Measurements from ENCODE around the gene KRT72.

Gene KRT72

DNA sequence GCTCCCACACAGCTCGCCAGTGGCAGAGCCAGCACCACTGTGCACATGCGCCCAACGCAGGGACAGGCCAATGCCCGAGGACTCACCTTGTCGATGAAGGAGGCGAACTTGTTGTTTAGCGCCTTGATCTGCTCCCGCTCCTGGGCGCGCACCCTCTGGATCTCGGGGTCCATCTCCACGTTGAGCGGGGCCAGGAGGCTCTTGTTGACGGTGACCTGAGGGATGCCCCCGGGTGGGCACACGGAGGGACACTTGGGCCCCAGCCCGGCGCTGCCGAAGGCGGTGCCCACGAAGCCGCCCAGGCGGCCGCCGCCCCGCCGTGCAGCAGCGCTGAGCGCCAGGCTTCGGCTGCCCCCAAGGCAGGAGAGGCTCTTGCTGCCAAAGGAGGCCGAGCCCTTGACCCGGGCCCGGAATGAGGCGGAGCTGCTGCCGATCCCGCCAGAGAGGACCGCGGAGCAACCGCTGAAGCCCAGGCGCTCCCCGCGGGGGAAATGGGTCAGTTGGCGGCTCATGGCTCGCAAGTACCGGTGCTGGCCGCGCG, at the start of gene KRT72:
Gene KRT72 (minus strand): TSS at position 523 of the 541 bp plus-strand sequence. CDS start 11 bp downstream, at position 512.
- DNase-seq (ENCODE audit: low read depth): no peak

- no peak for DNase-seq (ENCODE audit: low read depth)
Observed at GRCh38 chr12:52650520-52651081, 49.3 kb upstream of the KRT72 start.

DNA sequence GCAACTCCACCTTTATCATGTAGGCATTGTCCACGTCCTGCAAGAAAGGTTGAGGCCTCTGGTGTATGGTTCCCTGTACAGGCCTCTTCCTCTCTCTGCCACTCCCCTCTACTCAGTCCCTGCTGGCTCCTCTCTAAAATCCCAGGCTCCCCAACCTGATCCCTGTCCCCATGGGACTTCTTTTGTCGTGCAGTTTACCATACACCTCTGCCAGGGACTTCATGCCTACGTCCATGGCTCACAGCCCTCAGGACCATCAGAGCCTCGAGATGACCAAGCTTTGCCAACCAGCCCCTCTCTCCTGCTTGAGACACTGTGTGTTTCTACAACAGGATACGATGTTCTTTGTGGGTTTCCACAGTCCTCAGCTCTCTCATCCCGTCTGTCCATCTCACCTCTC, 47.8 kb upstream of the KRT72 start:
- DNase-seq (ENCODE audit: low read depth): no peak

GRCh38 chr12:52648012-52648550, 46.8 kb upstream of the KRT72 start:
- no peak for DNase-seq (ENCODE audit: low read depth)

GRCh38 chr12:52647601-52648000, 46.3 kb upstream of the KRT72 start:
- DNase-seq (ENCODE audit: low read depth): no peak

DNA sequence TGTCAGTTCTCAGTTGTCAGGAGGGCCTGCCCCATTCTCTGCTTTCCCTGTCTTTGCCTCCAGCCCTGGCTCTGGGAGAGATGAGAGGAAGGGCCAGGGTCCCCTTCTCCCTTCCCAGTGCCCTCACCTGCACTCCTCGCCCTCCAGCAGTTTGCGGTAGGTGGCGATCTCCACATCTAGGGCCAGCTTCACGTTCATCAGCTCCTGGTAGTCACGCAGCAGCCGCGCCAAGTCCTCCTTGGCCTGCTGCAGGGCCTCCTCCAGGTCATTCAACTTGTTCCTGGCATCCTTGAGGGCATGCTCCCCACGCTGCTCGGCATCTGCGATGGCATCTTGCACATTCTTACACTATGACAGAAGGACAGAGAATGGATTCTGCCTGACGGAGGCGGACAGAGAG, 45.4 kb upstream of the KRT72 start:
- DNase-seq (ENCODE audit: low read depth): no peak

DNA sequence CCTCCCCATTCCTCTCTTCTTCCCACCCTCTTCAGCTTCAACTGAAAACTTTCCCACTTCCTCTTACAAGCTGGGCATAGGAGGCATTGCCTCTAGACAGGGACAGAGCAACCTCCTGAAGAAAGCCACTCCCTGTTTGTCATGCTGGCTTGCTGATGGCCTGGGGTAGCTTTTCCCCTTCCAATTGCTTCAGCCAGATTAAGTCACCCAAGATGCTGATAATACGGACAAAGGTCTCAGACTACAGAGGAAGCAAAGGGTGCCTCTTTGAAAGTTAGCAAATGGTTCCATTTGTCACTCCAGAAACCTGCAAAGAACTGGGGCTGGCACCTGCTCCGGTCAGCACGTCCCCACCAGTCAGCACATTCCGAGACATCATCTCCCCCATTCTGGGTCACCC, 44.7 kb upstream of the KRT72 start:
- no peak for DNase-seq (ENCODE audit: low read depth)

GRCh38 chr12:52645120-52645761, 44.0 kb upstream of the KRT72 start:
- DNase-seq (ENCODE audit: low read depth): peak; percentile 21

- DNase-seq (ENCODE audit: low read depth): no peak
Observed at GRCh38 chr12:52644078-52644415, 42.8 kb upstream of the KRT72 start.

- DNase-seq (ENCODE audit: low read depth): no peak
Observed at GRCh38 chr12:52643233-52644077, 42.2 kb upstream of the KRT72 start.

GRCh38 chr12:52641468-52641867, 40.2 kb upstream of the KRT72 start:
- no peak for DNase-seq (ENCODE audit: low read depth)

GRCh38 chr12:52637299-52637698, 36.0 kb upstream of the KRT72 start:
- no peak for DNase-seq (ENCODE audit: low read depth)

- no peak for DNase-seq (ENCODE audit: low read depth)
Observed at GRCh38 chr12:52636592-52637258, 35.5 kb upstream of the KRT72 start.

- no peak for DNase-seq (ENCODE audit: low read depth)
Observed at GRCh38 chr12:52636189-52636588, 34.9 kb upstream of the KRT72 start.

- no peak for DNase-seq (ENCODE audit: low read depth)
Observed at GRCh38 chr12:52634266-52635056, 33.2 kb upstream of the KRT72 start.

GRCh38 chr12:52633383-52633782, 32.1 kb upstream of the KRT72 start:
- no peak for DNase-seq (ENCODE audit: low read depth)

DNA sequence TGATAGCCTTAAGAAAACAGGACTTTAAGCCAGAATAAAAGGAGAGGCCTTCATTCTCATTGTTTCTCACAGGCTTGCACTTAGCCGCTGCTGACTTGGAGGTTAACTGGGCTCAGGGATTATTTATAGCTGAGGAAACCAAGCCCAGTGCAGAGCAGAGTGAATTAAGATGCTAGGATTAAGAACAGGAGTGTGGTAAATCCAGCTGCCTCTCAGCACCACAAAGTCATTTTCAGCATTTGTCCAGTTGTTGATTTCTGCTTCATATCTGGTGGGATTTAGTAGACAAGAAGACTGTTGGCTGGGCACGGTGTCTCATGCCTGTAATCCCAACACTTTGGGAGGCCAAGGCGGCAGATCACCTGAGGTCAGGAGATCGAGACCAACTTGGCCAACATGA, 31.4 kb upstream of the KRT72 start:
- no peak for DNase-seq (ENCODE audit: low read depth)

GRCh38 chr12:52631676-52632459, 30.6 kb upstream of the KRT72 start:
- DNase-seq (ENCODE audit: low read depth): no peak

DNA sequence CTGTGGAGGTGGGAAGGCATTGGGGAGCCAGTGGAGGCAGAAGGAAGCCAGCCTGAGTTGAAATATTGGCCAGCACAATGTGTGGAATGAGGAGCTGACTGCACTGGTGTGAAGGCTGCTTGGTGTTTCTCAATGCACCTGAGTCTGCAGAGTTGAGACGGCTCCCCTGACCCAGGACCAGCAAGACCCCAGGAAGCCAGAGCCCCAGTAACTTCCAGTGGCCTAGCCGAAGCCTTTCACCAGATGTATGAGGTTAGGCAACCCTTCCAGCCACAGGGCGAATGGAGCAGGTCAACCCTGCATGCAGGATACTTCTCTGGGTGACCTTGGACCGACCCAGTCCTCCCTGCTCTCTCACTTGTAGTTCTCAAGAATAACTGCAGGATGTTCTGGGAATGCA, 30.0 kb upstream of the KRT72 start:
- no peak for DNase-seq (ENCODE audit: low read depth)

DNA sequence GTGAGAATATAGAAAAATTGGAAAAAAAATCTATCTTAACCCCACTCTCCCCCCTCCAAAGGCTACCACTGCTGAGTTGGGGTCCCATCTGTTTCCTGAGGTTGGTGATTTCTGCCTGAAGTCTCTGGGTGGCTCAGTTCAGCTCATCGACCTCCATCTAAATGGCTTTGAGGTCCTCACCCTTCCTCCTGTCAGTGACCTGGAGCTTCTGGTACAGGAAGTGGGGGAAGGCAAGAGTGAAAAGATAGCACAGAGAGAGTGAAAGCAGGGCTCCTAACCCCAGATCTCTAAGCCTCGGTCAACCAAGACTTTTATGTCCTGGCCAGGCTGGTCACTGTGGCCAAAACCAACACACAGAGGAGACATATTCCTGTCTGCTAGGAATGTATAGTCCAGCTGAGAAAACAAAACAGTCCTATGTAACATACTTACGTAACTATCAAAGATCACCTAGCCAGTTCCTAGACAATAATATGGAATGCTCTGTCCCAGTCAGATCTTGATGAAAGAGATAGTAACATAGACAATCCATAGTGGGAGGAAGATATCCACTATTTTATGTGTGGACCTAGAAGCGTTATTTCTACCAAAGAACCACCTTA, 29.4 kb upstream of the KRT72 start:
- DNase-seq (ENCODE audit: low read depth): no peak

Measured in activated T-cell treated with anti-CD3 and anti-CD28 coated beads for 1 hour (primary cell).